Activated T-cell treated with anti-CD3 and anti-CD28 coated beads for 24 hours (primary cell): ENCODE results near the gene ARHGAP45.

ENCODE experiments used
- DNase-seq: peaks from one replicate; pipeline ENCODE4 v3.0.0-alpha.2; 2020; ENCODE audit warnings: low read depth

Gene ARHGAP45

DNA sequence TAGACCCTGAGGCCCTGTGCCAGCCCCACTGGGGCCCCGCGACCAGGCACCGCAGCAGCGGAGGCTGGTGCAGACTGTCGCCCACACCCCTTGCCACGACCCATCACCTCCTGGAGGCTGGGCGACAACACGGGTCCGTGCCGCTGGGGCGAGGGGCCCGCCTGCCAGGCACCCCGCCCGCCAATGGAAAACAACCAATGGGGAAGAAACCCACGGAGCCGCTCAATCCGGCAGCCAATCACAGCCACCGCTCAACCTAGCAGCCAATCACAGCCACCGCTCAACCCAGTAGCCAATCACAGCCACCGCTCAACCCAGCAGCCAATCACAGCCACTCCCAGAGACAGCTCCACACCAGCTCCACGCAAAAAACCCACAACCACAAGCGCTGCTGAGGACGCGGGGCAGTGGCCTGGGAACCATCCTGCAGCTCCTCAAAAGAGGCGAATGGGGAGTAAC lies 66.5 kb downstream of the ARHGAP45 start:
- peak; percentile 66 for DNase-seq

DNA sequence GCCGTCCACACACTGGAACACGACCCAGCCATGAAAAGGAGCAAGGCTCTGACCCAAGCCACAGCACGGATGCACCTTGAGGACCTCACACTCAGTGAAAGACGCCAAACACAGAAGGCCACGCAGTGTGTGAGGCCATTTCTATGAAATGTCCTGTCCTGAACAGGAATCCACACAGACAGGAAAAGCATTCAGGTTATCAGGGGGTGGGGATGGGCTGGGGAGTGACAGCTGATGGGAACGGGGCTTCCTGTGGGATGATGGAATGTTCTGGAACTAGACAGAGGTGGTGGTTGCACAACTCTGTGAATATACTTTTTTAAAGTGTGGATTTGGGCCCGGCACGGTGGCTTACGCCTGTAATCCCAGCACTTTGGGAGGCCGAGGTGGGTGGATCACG lies 67.5 kb downstream of the ARHGAP45 start:
- no peak for DNase-seq

DNA sequence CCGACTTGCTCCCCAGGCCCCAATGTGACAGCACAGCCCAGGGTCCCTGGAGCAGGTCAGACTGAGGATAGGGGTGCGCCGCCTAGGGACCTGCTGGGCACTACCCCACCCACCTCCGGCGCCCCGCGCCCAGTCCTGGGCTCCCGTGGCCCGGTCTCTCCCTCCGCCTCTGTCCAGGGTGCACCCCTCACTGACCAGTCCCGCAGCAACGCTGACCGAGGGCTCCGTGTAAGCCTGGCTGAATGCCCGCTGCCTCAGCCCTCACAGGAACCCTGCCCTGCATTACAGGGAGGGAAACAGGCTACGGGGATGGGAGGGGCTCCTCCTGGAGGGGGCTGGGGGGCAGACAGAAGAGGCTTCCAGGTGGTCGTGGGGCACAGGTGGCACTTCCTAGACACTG lies 68.5 kb downstream of the ARHGAP45 start:
- no peak for DNase-seq

DNA sequence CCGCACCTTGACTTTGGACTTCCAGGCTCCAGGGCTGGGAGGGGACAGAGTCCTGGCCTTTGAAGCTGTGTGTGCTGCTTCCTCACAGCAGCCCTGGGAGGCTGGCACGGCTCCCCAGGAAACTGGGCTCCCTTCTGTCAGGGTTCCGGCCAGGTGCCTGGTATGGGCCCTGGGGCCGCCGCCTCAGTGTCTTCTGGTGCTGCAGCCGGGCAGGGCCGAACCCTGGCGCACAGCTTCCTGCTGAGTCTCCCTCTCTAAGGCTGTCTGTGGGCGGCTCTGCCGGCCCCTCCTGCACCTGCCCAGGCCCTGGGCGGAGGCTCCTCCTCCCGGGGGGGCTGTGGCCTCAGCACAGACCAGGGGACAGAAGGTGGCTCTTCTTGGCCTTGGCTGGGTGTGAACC lies 69.2 kb downstream of the ARHGAP45 start:
- DNase-seq = no peak
